ENCODE measurements around the gene FAM181A.

GRCh38 chr14:93945070-93945399 lies 17.9 kb downstream of the FAM181A start:
- TF ChIP-seq, protein P1, sequence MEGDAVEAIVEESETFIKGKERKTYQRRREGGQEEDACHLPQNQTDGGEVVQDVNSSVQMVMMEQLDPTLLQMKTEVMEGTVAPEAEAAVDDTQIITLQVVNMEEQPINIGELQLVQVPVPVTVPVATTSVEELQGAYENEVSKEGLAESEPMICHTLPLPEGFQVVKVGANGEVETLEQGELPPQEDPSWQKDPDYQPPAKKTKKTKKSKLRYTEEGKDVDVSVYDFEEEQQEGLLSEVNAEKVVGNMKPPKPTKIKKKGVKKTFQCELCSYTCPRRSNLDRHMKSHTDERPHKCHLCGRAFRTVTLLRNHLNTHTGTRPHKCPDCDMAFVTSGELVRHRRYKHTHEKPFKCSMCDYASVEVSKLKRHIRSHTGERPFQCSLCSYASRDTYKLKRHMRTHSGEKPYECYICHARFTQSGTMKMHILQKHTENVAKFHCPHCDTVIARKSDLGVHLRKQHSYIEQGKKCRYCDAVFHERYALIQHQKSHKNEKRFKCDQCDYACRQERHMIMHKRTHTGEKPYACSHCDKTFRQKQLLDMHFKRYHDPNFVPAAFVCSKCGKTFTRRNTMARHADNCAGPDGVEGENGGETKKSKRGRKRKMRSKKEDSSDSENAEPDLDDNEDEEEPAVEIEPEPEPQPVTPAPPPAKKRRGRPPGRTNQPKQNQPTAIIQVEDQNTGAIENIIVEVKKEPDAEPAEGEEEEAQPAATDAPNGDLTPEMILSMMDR (conservative IDR thresholded peaks at IDR 0.05; ENCODE audit: low read depth, low read length), result no peak
- TF ChIP-seq USF2 (IDR thresholded peaks at IDR 0.05; ENCODE audit: low read depth, low read length), result no peak
- no peak for TF ChIP-seq RFX5 (IDR thresholded peaks at IDR 0.05; ENCODE audit: low read depth, low read length)
- no peak for TF ChIP-seq CEBPB (IDR thresholded peaks at IDR 0.05; ENCODE audit: low read depth, low read length)
